SK-N-SH (cell line): ENCODE data around the gene CAPS2. TPM values are rescaled to one million over a fixed set of nuclear protein-coding genes. Genes with fewer than 3 reads are reported as not detected.

Experiments
- CTCF ChIA-PET: fragments of 300-600, 350-600 bp; formaldehyde crosslinking; extraction: SDS; loops from one replicate; lab custom pipeline; 2021; lab: Yijun Ruan, JAX
- POLR2A ChIA-PET: fragments of 350-600 bp; sonication (Branson Sonifier 250); formaldehyde crosslinking; extraction: SDS; loops from one replicate; lab custom pipeline; 2020; ENCODE audit warnings: antibody characterized with exemption, inconsistent platforms; lab: Yijun Ruan, JAX
- DNase-seq: peaks from one replicate; pipeline ENCODE4 v3.0.0; 2012
- H2AFZ ChIP-seq: fragments of 200-600 bp; sonication (generic); 2 replicates; pipeline ENCODE4 v1.8.1; 2016; ENCODE audit warnings: antibody characterized with exemption, mild to moderate bottlenecking, low read depth
- H3F3A ChIP-seq: fragments of 200-600 bp; sonication (generic); replicated peaks from 2 replicates; pipeline ENCODE3; 2016; ENCODE audit warnings: antibody characterized with exemption, mild to moderate bottlenecking; ENCODE audit not compliant: insufficient read depth
- H3K27ac ChIP-seq, 2 experiments: fragments of 200-500 bp in 1 of 2; fragments of 200-600 bp in 1 of 2; sonication (Bioruptor generic) in 1 of 2; sonication (generic), shearing (Covaris generic) in 1 of 2; 2 replicates each; pipeline versions ENCODE4 v1.5.1 to v1.6.1; 2014 to 2016; ENCODE audit warnings: low read depth in 2 of 2, inconsistent platforms in 1 of 2, low read length in 1 of 2, mild to moderate bottlenecking in 1 of 2, mixed read lengths in 1 of 2
- H3K27me3 ChIP-seq: fragments of 200-600 bp; sonication (generic), shearing (Covaris generic); 2 replicates; pipeline ENCODE4 v1.6.1; 2016; ENCODE audit warnings: mixed run types; ENCODE audit not compliant: insufficient read depth
- H3K36me3 ChIP-seq, 2 experiments: fragments of 200-500 bp in 1 of 2; fragments of 200-600 bp in 1 of 2; sonication (Bioruptor generic) in 1 of 2; sonication (generic) in 1 of 2; replicated peaks in 1 of 2; 2 replicates each; pipeline versions ENCODE3 to v1.5.1; 2014 to 2016; ENCODE audit warnings: low read length in 1 of 2, mild to moderate bottlenecking in 1 of 2; ENCODE audit not compliant: insufficient read depth in 2 of 2, control insufficient read depth in 1 of 2
- H3K4me1 ChIP-seq, 2 experiments: fragments of 200-500 bp in 1 of 2; fragments of 200-600 bp in 1 of 2; sonication (Bioruptor generic) in 1 of 2; sonication (generic), shearing (Covaris generic) in 1 of 2; 2 replicates each; pipeline versions ENCODE4 v1.5.1 to v1.6.1; 2014 to 2016; ENCODE audit warnings: low read depth in 1 of 2, low read length in 1 of 2, mixed run types in 1 of 2; ENCODE audit not compliant: insufficient read depth in 2 of 2, control insufficient read depth in 1 of 2
- H3K4me2 ChIP-seq: fragments of 200-600 bp; sonication (generic), shearing (Covaris generic); 2 replicates; pipeline ENCODE4 v1.6.1; 2017; ENCODE audit warnings: mixed run types
- H3K4me3 ChIP-seq, 2 experiments: fragments of 200-500 bp in 1 of 2; fragments of 200-600 bp in 1 of 2; sonication (Bioruptor generic) in 1 of 2; sonication (generic), shearing (Covaris generic) in 1 of 2; 2 replicates each; pipeline versions ENCODE4 v1.5.1 to v1.8.1; 2014 to 2016; ENCODE audit warnings: low read depth in 2 of 2, inconsistent platforms in 1 of 2, low read length in 1 of 2, mild to moderate bottlenecking in 1 of 2, mixed read lengths in 1 of 2, moderate library complexity in 1 of 2
- H3K79me2 ChIP-seq: fragments of 200-600 bp; sonication (generic); 2 replicates; pipeline ENCODE4 v1.8.1; 2017; ENCODE audit warnings: mild to moderate bottlenecking; ENCODE audit not compliant: insufficient read depth
- H3K9ac ChIP-seq: fragments of 200-600 bp; sonication (generic); 2 replicates; pipeline ENCODE4 v1.6.1; 2017; ENCODE audit warnings: mixed run types
- H3K9me2 ChIP-seq: fragments of 200-600 bp; sonication (generic); 2 replicates; pipeline ENCODE4 v1.6.1; 2017; ENCODE audit warnings: mixed run types
- H3K9me3 ChIP-seq: fragments of 200-600 bp; sonication (generic); 2 replicates; pipeline ENCODE4 v1.6.1; 2017; ENCODE audit warnings: mixed run types, mild to moderate bottlenecking, moderate library complexity
- H4K20me1 ChIP-seq: fragments of 200-600 bp; sonication (generic); 2 replicates; pipeline ENCODE4 v1.6.1; 2017; ENCODE audit warnings: mild to moderate bottlenecking, mixed run types; ENCODE audit not compliant: insufficient read depth
- ELF1 ChIP-seq: IDR thresholded peaks from 2 replicates; pipeline ENCODE4 v1.4.0; 2012
- EP300 ChIP-seq, 2 experiments: IDR thresholded peaks; 2 replicates each; pipeline versions ENCODE4 v1.4.0 to v1.6.1; 2012; ENCODE audit warnings: borderline replicate concordance in 1 of 2, low read depth in 1 of 2, low read length in 1 of 2
- FOSL2 ChIP-seq: IDR thresholded peaks from 2 replicates; pipeline ENCODE4 v1.4.0; 2012; ENCODE audit warnings: low read depth, mild to moderate bottlenecking, moderate library complexity, borderline replicate concordance
- FOXJ3 ChIP-seq: sonication (generic); formaldehyde crosslinking; IDR thresholded peaks from 2 replicates; pipeline ENCODE4 v1.5.1; 2020; ENCODE audit warnings: mild to moderate bottlenecking, missing genetic modification reagents
- FOXM1 ChIP-seq: IDR thresholded peaks from 2 replicates; pipeline ENCODE4 v1.4.0; 2012; ENCODE audit warnings: low read depth, mild to moderate bottlenecking
- GATA2 ChIP-seq: sonication (generic); formaldehyde crosslinking; IDR thresholded peaks from 2 replicates; pipeline ENCODE4 v1.5.0; 2020; ENCODE audit warnings: mild to moderate bottlenecking, missing genetic modification reagents
- JUND ChIP-seq: IDR thresholded peaks from 2 replicates; pipeline ENCODE4 v1.4.0; 2012
- NFIC ChIP-seq: IDR thresholded peaks from 2 replicates; pipeline ENCODE4 v1.4.0; 2012; ENCODE audit warnings: borderline replicate concordance
- NRF1 ChIP-seq: IDR thresholded peaks from 2 replicates; pipeline ENCODE4 v1.6.1; 2012; ENCODE audit warnings: low read depth, mild to moderate bottlenecking, low read length
- POLR2AphosphoS5 ChIP-seq: IDR thresholded peaks from 2 replicates; pipeline ENCODE4 v1.6.1; 2012; ENCODE audit warnings: low read depth, low read length
- RFX5 ChIP-seq: IDR thresholded peaks from 2 replicates; pipeline ENCODE4 v1.6.1; 2012; ENCODE audit warnings: mild to moderate bottlenecking, improper control_type of control experiment, low read length
- RXRA ChIP-seq: IDR thresholded peaks from 2 replicates; pipeline ENCODE4 v1.4.0; 2012; ENCODE audit warnings: low read depth, mild to moderate bottlenecking, borderline replicate concordance
- SIN3A ChIP-seq: IDR thresholded peaks from 2 replicates; pipeline ENCODE4 v1.6.1; 2012; ENCODE audit warnings: low read depth, mild to moderate bottlenecking, low read length, moderate library complexity, borderline replicate concordance
- TAF1 ChIP-seq: IDR thresholded peaks from 2 replicates; pipeline ENCODE4 v1.6.1; 2012; ENCODE audit warnings: low read depth, mild to moderate bottlenecking, low read length, moderate library complexity, borderline replicate concordance
- TCF12 ChIP-seq: IDR thresholded peaks from 2 replicates; pipeline ENCODE4 v1.4.0; 2012
- TEAD4 ChIP-seq: IDR thresholded peaks from 2 replicates; pipeline ENCODE4 v1.4.0; 2012; ENCODE audit warnings: mild to moderate bottlenecking, borderline replicate concordance; ENCODE audit not compliant: insufficient read depth
- WGBS: methylation state at CpG from one replicate; pipeline ENCODE4 v1.1.6; 2017; ENCODE audit warnings: low lambda C conversion rate; 5-methylcytosine and 5-hydroxymethylcytosine counted together
- polyA plus RNA-seq, 3 experiments: library from polyadenylated mRNA; depleted of rRNA; stranded (reverse); fragments of >200 nt; gene quantifications; 2 replicates each; pipeline ENCODE4 v1.2.3, GENCODE V29; 2012
- TF ChIP-seq, protein P1 (sequence below): fragments of 200-600 bp; sonication (generic); IDR thresholded peaks from 2 replicates; pipeline ENCODE4 v1.6.1; 2017; ENCODE audit warnings: antibody characterized with exemption, mild to moderate bottlenecking, moderate library complexity
- TF ChIP-seq, protein P2 (sequence below): IDR thresholded peaks from 2 replicates; pipeline ENCODE4; 2012
- TF ChIP-seq, protein P3 (sequence below): IDR thresholded peaks from 2 replicates; pipeline ENCODE4 v1.4.0; 2012; ENCODE audit warnings: low read depth, borderline replicate concordance
- TF ChIP-seq, protein P4 (sequence below): IDR thresholded peaks from 2 replicates; pipeline ENCODE4 v1.4.0; 2012; ENCODE audit warnings: low read depth

The CAPS2 gene
- polyA plus RNA-seq, 1 of the 3 experiments (the other 2 are of a cell fraction) = 5.7 TPM

DNA sequence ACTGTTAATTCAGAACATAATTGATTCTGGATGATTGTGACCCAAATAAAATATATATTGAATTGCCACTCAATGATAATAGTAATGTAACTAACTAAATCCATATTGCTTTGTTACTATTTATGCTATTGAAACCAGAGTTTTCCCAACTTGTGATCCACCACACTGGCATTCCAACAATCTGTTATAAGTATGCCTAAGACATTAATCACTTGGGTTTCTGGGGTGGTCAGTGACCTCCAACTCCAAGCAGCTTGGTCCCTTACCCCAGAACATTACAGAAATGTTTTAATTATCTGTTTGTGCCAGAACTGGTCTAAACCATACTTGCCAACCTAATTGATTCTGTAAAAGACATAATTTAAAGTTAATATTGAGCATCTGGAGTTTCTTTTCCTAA, 14.6 kb downstream of the CAPS2 start:
- no peak overlapping the region for H2AFZ ChIP-seq

DNA sequence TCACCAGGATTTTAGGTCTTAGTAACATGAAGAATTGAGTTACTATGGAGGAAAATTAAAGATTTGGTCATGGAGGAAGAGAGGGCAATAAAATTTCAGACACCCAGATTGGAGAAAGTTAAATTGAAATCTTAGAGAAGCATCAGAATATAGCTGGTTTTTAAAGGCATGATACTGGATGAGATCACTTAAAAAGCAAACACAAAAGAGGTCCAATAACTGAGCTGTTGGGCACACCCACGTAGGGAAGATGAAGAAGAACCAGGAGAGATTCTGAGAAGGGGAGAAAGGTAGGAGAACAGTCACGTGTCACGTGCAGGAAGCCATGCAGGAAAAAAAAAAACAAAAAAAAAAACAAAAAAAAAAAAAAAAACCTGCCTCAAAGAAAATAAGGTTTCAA, 18.8 kb downstream of the CAPS2 start:
- Histone ChIP-seq H3K27me3 (no peaks in the 10 kb centered on the region), H4K20me1 (no peaks in the 10 kb centered on the region), H3K4me3 (no peak overlapping the region), H3K79me2 (no peaks in the 10 kb centered on the region), H3K9ac (no peak overlapping the region), H3K9me2 (no peaks in the 10 kb centered on the region), H3K27ac (no peak overlapping the region), H3K9me3 (no peaks in the 10 kb centered on the region), H3K4me1 (peaks cover 0 to 13% of the 10 kb centered on the region in 2 experiments; a peak in 2 of 4 replicates), H3K36me3 (no peaks in the 10 kb centered on the region), H2AFZ (no peak overlapping the region), H3K4me2 (no peak overlapping the region), H3F3A (no peaks in the 10 kb centered on the region)
- DNase-seq = no peak
- POLR2A ChIA-PET = no interaction called here
- CTCF ChIA-PET = interaction anchor here (1.3 kb wide), 1 partner anchor 8 kb away, joined by 4 read pairs; no protein-coding TSS in a partner anchor
- WGBS = 60% methylated on average over 3 of the region's 3 CpGs
- no peak for TF ChIP-seq NRF1
- no peak for TF ChIP-seq FOXJ3 (CRISPR knock-in tag)
- TF ChIP-seq, protein P1, sequence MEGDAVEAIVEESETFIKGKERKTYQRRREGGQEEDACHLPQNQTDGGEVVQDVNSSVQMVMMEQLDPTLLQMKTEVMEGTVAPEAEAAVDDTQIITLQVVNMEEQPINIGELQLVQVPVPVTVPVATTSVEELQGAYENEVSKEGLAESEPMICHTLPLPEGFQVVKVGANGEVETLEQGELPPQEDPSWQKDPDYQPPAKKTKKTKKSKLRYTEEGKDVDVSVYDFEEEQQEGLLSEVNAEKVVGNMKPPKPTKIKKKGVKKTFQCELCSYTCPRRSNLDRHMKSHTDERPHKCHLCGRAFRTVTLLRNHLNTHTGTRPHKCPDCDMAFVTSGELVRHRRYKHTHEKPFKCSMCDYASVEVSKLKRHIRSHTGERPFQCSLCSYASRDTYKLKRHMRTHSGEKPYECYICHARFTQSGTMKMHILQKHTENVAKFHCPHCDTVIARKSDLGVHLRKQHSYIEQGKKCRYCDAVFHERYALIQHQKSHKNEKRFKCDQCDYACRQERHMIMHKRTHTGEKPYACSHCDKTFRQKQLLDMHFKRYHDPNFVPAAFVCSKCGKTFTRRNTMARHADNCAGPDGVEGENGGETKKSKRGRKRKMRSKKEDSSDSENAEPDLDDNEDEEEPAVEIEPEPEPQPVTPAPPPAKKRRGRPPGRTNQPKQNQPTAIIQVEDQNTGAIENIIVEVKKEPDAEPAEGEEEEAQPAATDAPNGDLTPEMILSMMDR = no peak
- no peak for TF ChIP-seq NFIC
- no peak for TF ChIP-seq GATA2 (CRISPR knock-in tag)
- no peak for TF ChIP-seq EP300 (IDR thresholded peaks at IDR 0.05; ENCODE audit: borderline replicate concordance in 1 of 2, low read depth in 1 of 2, low read length in 1 of 2)
- TF ChIP-seq TAF1 = no peak
- no peak for TF ChIP-seq TEAD4
- no peak for TF ChIP-seq RFX5
- TF ChIP-seq RXRA = no peak
- TF ChIP-seq TCF12 = no peak
- TF ChIP-seq SIN3A = no peak
- TF ChIP-seq, protein P2, sequence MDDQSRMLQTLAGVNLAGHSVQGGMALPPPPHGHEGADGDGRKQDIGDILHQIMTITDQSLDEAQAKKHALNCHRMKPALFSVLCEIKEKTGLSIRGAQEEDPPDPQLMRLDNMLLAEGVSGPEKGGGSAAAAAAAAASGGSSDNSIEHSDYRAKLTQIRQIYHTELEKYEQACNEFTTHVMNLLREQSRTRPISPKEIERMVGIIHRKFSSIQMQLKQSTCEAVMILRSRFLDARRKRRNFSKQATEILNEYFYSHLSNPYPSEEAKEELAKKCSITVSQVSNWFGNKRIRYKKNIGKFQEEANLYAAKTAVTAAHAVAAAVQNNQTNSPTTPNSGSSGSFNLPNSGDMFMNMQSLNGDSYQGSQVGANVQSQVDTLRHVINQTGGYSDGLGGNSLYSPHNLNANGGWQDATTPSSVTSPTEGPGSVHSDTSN = no peak
- TF ChIP-seq, protein P3, sequence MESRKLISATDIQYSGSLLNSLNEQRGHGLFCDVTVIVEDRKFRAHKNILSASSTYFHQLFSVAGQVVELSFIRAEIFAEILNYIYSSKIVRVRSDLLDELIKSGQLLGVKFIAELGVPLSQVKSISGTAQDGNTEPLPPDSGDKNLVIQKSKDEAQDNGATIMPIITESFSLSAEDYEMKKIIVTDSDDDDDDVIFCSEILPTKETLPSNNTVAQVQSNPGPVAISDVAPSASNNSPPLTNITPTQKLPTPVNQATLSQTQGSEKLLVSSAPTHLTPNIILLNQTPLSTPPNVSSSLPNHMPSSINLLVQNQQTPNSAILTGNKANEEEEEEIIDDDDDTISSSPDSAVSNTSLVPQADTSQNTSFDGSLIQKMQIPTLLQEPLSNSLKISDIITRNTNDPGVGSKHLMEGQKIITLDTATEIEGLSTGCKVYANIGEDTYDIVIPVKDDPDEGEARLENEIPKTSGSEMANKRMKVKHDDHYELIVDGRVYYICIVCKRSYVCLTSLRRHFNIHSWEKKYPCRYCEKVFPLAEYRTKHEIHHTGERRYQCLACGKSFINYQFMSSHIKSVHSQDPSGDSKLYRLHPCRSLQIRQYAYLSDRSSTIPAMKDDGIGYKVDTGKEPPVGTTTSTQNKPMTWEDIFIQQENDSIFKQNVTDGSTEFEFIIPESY = no peak
- TF ChIP-seq, protein P4, sequence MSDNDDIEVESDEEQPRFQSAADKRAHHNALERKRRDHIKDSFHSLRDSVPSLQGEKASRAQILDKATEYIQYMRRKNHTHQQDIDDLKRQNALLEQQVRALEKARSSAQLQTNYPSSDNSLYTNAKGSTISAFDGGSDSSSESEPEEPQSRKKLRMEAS = no peak
- no peak for TF ChIP-seq ELF1

More for the DNA sequence above, 14.6 kb downstream of the CAPS2 start:
- POLR2A ChIA-PET = no interaction called here
- CTCF ChIA-PET = interaction anchor here (1.3 kb wide), 1 partner anchor 169 kb away, joined by 3 read pairs; no protein-coding TSS in a partner anchor
- Histone ChIP-seq H4K20me1 (no peaks in the 10 kb centered on the region), H3K9me2 (no peaks in the 10 kb centered on the region), H3K79me2 (no peaks in the 10 kb centered on the region), H3K27ac (peak overlapping the region in 1 of 2 experiments; percentile 32; a peak in 3 of 4 replicates), H3K36me3 (peaks cover 0 to 3% of the 10 kb centered on the region in 2 experiments), H3F3A (no peaks in the 10 kb centered on the region), H3K4me1 (peaks cover 0 to 13% of the 10 kb centered on the region in 2 experiments; a peak in 2 of 4 replicates), H3K9me3 (no peaks in the 10 kb centered on the region), H3K9ac (no peak overlapping the region), H3K27me3 (no peaks in the 10 kb centered on the region), H3K4me3 (no peak overlapping the region), H3K4me2 (peak overlapping the region; percentile 8; the same call in 1 of the 2 replicates)
- no peak for DNase-seq
- TF ChIP-seq JUND (peak; percentile 61), POLR2AphosphoS5 (no peak), RXRA (peak; percentile 38; the same call in 1 of the 2 replicates), EP300 (IDR thresholded peaks at IDR 0.05; ENCODE audit: borderline replicate concordance in 1 of 2, low read depth in 1 of 2, low read length in 1 of 2) (peak in 1 of 2 experiments; percentile 48; a peak in 1 of 4 replicates), NRF1 (no peak), FOSL2 (peak; percentile 69), NFIC (peak; percentile 19; the same call in 1 of the 2 replicates), TCF12 (peak; percentile 76), TEAD4 (peak; percentile 83; the same call in 1 of the 2 replicates), FOXM1 (no peak)
- TF ChIP-seq, protein P2 = peak; percentile 71
